WERI-Rb-1 (cell line): ENCODE data around the gene SMARCD1.

Experiments used
- DNase-seq: peaks from one replicate; pipeline ENCODE4 v3.0.0-alpha.2; 2020
- H3K27ac ChIP-seq: fragments of 250-450 bp; sonication (Bioruptor Pico); 2 replicates; pipeline ENCODE4 v1.5.1; 2020; ENCODE audit warnings: mild to moderate bottlenecking, moderate library complexity
- H3K27me3 ChIP-seq: fragments of 250-450 bp; sonication (Bioruptor Pico); 2 replicates; pipeline ENCODE4 v1.5.1; 2021; ENCODE audit warnings: mild to moderate bottlenecking, low read depth, moderate library complexity; ENCODE audit not compliant: insufficient read depth, severe bottlenecking
- H3K36me3 ChIP-seq: fragments of 250-450 bp; sonication (Bioruptor Pico); 2 replicates; pipeline ENCODE4 v1.5.1; 2020; ENCODE audit warnings: mild to moderate bottlenecking, moderate library complexity
- H3K4me3 ChIP-seq: 2 replicates; pipeline ENCODE4 v1.5.1; 2011; ENCODE audit warnings: low read depth, mild to moderate bottlenecking, control low read depth, low read length
- H3K9me3 ChIP-seq: fragments of 250-450 bp; sonication (Bioruptor Pico); 2 replicates; pipeline ENCODE4 v1.5.1; 2021; ENCODE audit warnings: mild to moderate bottlenecking, moderate library complexity; ENCODE audit not compliant: severe bottlenecking
- CTCF ChIP-seq: IDR thresholded peaks from 2 replicates; pipeline ENCODE4 v1.5.1; 2011; ENCODE audit warnings: low read depth, mild to moderate bottlenecking, control low read depth, inconsistent platforms, low read length

SMARCD1 gene

DNA sequence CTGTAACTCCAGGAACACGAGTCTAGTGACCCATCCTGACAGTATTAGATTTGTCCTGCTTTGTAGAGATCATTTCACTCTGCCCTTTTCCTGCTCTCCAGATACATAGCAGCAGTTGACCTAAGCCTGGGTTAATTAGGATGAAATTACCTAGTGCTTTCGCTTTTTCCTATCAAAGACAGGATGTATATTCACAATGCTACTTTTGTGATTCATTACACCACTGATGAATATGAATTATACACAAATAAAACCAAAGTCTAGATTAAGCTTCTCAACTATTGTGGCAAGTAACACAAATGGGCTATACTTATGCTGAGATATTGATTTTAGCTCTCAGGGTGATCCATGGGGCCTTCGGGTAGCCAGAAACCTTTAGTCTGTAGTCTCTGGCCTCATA, 64.2 kb downstream of the SMARCD1 start:
- TF ChIP-seq CTCF = no peak
- peaks cover 3% of the 10 kb centered on the region; the same call in 1 of the 2 replicates for H3K36me3 ChIP-seq
- no peak overlapping the region for H3K4me3 ChIP-seq
- no peaks in the 10 kb centered on the region for H3K27me3 ChIP-seq
- H3K9me3 ChIP-seq = no peaks in the 10 kb centered on the region
- no peak for DNase-seq
- no peak overlapping the region for H3K27ac ChIP-seq
